MM.1S (cell line): ENCODE data around the gene BLID.

Experiments
- DNase-seq: peaks from one replicate; pipeline ENCODE4 v3.0.0-alpha.2; 2015
- H2AFZ ChIP-seq: fragments of 300-600 bp; sonication (generic); 2 replicates; pipeline ENCODE4 v1.6.0; 2016; ENCODE audit warnings: antibody characterized with exemption, low read length
- H3F3A ChIP-seq: fragments of 300-600 bp; sonication (generic); 2 replicates; pipeline ENCODE4 v1.6.1; 2016; ENCODE audit warnings: mild to moderate bottlenecking, antibody characterized with exemption, low read length, moderate library complexity, mixed read lengths; ENCODE audit not compliant: insufficient read depth
- H3K27ac ChIP-seq: fragments of 300-600 bp; sonication (generic); 2 replicates; pipeline ENCODE4 v1.5.1; 2016; ENCODE audit warnings: mild to moderate bottlenecking, low read length
- H3K27me3 ChIP-seq: fragments of 300-600 bp; sonication (generic); replicated peaks from 2 replicates; pipeline ENCODE4 v1.6.0; 2016; ENCODE audit warnings: low read length; ENCODE audit not compliant: insufficient read depth
- H3K36me3 ChIP-seq: fragments of 300-600 bp; sonication (generic); replicated peaks from 2 replicates; pipeline ENCODE4 v1.6.1; 2016; ENCODE audit warnings: mild to moderate bottlenecking, low read length, mixed read lengths; ENCODE audit not compliant: insufficient read depth
- H3K4me1 ChIP-seq: fragments of 300-600 bp; sonication (generic); 2 replicates; pipeline ENCODE4 v1.6.1; 2016; ENCODE audit warnings: low read length, mixed read lengths
- H3K4me2 ChIP-seq: fragments of 300-600 bp; sonication (generic); 2 replicates; pipeline ENCODE4 v1.6.0; 2016; ENCODE audit warnings: low read depth, low read length
- H3K4me3 ChIP-seq: fragments of 300-600 bp; sonication (generic); 2 replicates; pipeline ENCODE4 v1.5.1; 2016; ENCODE audit warnings: low read length, mixed read lengths
- H3K79me2 ChIP-seq: fragments of 300-600 bp; sonication (generic); 2 replicates; pipeline ENCODE4 v1.6.1; 2016; ENCODE audit warnings: mixed run types, low read length, mixed read lengths
- H3K9ac ChIP-seq: fragments of 300-600 bp; sonication (generic); 2 replicates; pipeline ENCODE4 v1.6.1; 2016; ENCODE audit warnings: low read length, mixed read lengths
- H3K9me2 ChIP-seq: fragments of 300-600 bp; sonication (generic); replicated peaks from 2 replicates; pipeline ENCODE4 v1.6.1; 2016; ENCODE audit warnings: mild to moderate bottlenecking, low read length, mixed read lengths; ENCODE audit not compliant: insufficient read depth
- H3K9me3 ChIP-seq: fragments of 300-600 bp; sonication (generic); replicated peaks from 2 replicates; pipeline ENCODE4 v1.6.1; 2016; ENCODE audit warnings: mild to moderate bottlenecking, low read length, mixed read lengths; ENCODE audit not compliant: insufficient read depth
- H4K20me1 ChIP-seq: fragments of 300-600 bp; sonication (generic); 2 replicates; pipeline ENCODE4 v1.6.1; 2016; ENCODE audit warnings: mild to moderate bottlenecking, low read length, moderate library complexity, mixed read lengths; ENCODE audit not compliant: insufficient read depth
- EZH2 ChIP-seq: fragments of 300-600 bp; sonication (generic); optimal IDR thresholded peaks from 2 replicates; pipeline ENCODE3; 2017; ENCODE audit warnings: low read depth, mild to moderate bottlenecking, antibody characterized with exemption, low read length, mixed read lengths
- EZH2phosphoT487 ChIP-seq: fragments of 300-600 bp; sonication (generic); IDR thresholded peaks from 2 replicates; pipeline ENCODE4 v1.6.1; 2018; ENCODE audit warnings: antibody characterized with exemption, low read length
- TF ChIP-seq, protein P1 (sequence below): fragments of 300-600 bp; sonication (generic); IDR thresholded peaks from 2 replicates; pipeline ENCODE4 v1.5.1; 2016; ENCODE audit warnings: antibody characterized with exemption, low read length, mixed read lengths

BLID gene

DNA sequence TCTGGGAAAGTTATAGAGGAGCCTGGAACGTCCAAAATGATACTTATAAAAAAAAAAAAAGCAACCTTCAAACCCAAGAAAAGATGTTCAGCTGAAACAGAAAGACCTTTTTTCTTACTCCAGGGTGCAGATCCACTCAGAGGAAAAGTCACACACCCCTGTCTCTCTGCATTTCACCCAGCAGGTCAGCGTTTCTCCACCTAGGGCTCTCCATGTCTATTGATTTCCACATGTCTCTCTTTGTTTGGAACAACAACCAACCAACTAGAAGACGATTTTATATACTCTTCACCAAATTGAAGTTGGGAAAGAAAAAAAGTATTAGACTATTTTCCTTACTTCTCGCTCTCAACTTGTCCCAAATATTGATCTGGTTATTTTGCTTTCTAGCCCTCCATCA lies 42.2 kb upstream of the BLID start:
- Histone ChIP-seq H3K27me3 (no peaks in the 10 kb centered on the region), H3K36me3 (no peaks in the 10 kb centered on the region), H2AFZ (no peak overlapping the region), H3K9me2 (no peaks in the 10 kb centered on the region), H3K9me3 (no peaks in the 10 kb centered on the region), H3K9ac (no peak overlapping the region), H3K27ac (no peak overlapping the region), H3K4me2 (no peak overlapping the region; the same call in 1 of the 2 replicates), H3K4me1 (peaks cover 9% of the 10 kb centered on the region), H3K4me3 (no peak overlapping the region), H3K79me2 (no peaks in the 10 kb centered on the region), H4K20me1 (no peaks in the 10 kb centered on the region), H3F3A (peaks cover 11% of the 10 kb centered on the region)
- no peak for TF ChIP-seq EZH2phosphoT487
- TF ChIP-seq, protein P1, sequence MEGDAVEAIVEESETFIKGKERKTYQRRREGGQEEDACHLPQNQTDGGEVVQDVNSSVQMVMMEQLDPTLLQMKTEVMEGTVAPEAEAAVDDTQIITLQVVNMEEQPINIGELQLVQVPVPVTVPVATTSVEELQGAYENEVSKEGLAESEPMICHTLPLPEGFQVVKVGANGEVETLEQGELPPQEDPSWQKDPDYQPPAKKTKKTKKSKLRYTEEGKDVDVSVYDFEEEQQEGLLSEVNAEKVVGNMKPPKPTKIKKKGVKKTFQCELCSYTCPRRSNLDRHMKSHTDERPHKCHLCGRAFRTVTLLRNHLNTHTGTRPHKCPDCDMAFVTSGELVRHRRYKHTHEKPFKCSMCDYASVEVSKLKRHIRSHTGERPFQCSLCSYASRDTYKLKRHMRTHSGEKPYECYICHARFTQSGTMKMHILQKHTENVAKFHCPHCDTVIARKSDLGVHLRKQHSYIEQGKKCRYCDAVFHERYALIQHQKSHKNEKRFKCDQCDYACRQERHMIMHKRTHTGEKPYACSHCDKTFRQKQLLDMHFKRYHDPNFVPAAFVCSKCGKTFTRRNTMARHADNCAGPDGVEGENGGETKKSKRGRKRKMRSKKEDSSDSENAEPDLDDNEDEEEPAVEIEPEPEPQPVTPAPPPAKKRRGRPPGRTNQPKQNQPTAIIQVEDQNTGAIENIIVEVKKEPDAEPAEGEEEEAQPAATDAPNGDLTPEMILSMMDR, result no peak
- TF ChIP-seq EZH2, result no peak
- no peak for DNase-seq

DNA sequence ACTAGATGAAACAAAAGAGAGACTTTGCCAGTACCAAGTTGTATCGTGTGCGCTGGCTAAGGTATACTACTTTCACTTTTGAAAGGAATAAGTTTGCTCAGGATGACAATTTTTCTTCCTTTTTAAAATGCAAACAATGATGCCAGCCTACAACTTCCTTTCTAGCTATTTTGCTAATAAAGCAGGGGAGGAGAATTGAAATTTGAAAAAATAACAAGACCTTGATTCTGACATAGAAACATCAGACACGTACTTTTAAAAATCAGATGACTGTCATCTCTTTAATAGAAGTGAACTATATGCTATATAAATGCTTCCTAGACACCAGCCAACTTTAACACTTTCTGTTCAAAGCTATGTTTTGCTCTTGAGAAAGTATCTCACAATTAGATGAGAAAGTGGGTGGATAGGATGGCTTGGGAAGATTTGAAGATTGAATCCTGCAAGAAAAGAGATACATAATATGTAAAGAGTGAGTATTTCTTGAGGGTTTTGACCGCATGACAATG lies 41.7 kb upstream of the BLID start:
- no peak for DNase-seq
- no peak overlapping the region for H3K9ac ChIP-seq
- no peak overlapping the region for H3K4me3 ChIP-seq
- H3K79me2 ChIP-seq, result no peaks in the 10 kb centered on the region
- H3K4me2 ChIP-seq, result peak overlapping the region; percentile 3; the same call in 1 of the 2 replicates
- peaks cover 11% of the 10 kb centered on the region for H3F3A ChIP-seq
- no peaks in the 10 kb centered on the region for H3K9me3 ChIP-seq
- no peaks in the 10 kb centered on the region for H3K36me3 ChIP-seq
- TF ChIP-seq, protein P1, result no peak
- TF ChIP-seq EZH2phosphoT487 (no peak), EZH2 (no peak)
- H3K27ac ChIP-seq, result no peak overlapping the region
- no peak overlapping the region for H2AFZ ChIP-seq
- no peaks in the 10 kb centered on the region for H3K9me2 ChIP-seq
- peaks cover 9% of the 10 kb centered on the region for H3K4me1 ChIP-seq
- H4K20me1 ChIP-seq, result no peaks in the 10 kb centered on the region
- H3K27me3 ChIP-seq, result no peaks in the 10 kb centered on the region

DNA sequence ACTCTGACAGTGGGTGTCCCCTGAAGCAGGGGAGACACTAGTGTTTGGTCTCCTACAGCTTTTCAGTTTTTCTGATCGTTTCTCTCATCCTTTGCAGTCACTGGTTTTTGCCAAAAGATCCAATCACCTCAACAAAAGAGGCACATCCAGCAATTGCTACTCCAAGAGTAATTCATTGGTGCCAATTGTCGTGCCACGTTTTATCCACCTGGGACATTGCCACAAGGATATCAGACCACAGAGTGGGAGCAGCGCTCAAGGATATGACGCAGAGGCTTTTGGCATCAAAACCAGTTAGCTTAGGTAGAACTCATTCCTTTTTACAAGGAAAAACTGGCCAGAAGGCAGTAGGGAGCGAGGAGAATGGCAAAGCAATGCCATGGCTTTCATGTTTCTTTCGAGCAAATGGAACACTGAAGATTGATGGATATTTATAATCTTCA lies 40.9 kb upstream of the BLID start:
- no peak for DNase-seq
- Histone ChIP-seq H3K4me3 (no peak overlapping the region), H3K36me3 (no peaks in the 10 kb centered on the region), H2AFZ (no peak overlapping the region), H3K9ac (no peak overlapping the region), H3K4me1 (peaks cover 9% of the 10 kb centered on the region), H3K4me2 (peak overlapping the region; percentile 3; the same call in 1 of the 2 replicates), H3K27me3 (no peaks in the 10 kb centered on the region), H3F3A (peaks cover 11% of the 10 kb centered on the region), H3K9me2 (no peaks in the 10 kb centered on the region), H3K79me2 (no peaks in the 10 kb centered on the region), H3K9me3 (no peaks in the 10 kb centered on the region), H3K27ac (no peak overlapping the region), H4K20me1 (no peaks in the 10 kb centered on the region)
- TF ChIP-seq, protein P1, result no peak
- no peak for TF ChIP-seq EZH2
- no peak for TF ChIP-seq EZH2phosphoT487
